Left ventricle myocardium inferior (tissue), 1 donor: ENCODE results near the gene UXS1. TPM values are rescaled to one million over a fixed set of nuclear protein-coding genes. Genes with fewer than 3 reads are reported as not detected.
"Not testable (repeated sequence)": the region's sequence is repeated elsewhere in the genome, so short reads cannot be mapped to it uniquely, and the experiment has no call there.

Source experiments
- DNase-seq: peaks from one replicate; pipeline ENCODE4 v3.0.0-alpha.2; 2020
- H3K27ac ChIP-seq: fragments of 200-600 bp; replicated peaks from 2 replicates; pipeline ENCODE4 v1.8.0; 2021
- H3K27me3 ChIP-seq: fragments of 200-600 bp; 2 replicates; pipeline ENCODE4 v1.8.0; 2021; ENCODE audit warnings: low read depth
- H3K36me3 ChIP-seq: fragments of 200-600 bp; 2 replicates; pipeline ENCODE4 v1.8.0; 2021
- H3K4me1 ChIP-seq: fragments of 200-600 bp; 2 replicates; pipeline ENCODE4 v1.8.0; 2021
- H3K4me3 ChIP-seq: fragments of 200-600 bp; 2 replicates; pipeline ENCODE4 v1.8.0; 2021; ENCODE audit warnings: mild to moderate bottlenecking, moderate library complexity
- H3K9me3 ChIP-seq: fragments of 200-600 bp; replicated peaks from 2 replicates; pipeline ENCODE4 v1.8.0; 2021
- CTCF ChIP-seq: fragments of 200-600 bp; IDR thresholded peaks from 2 replicates; pipeline ENCODE4 v1.8.0; 2021; ENCODE audit warnings: antibody characterized with exemption, mild to moderate bottlenecking, borderline replicate concordance
- intact Hi-C: fragments of 100-400 bp; cut with micrococcal nuclease; formaldehyde crosslinking; loops from one replicate; pipeline ENCODE4 v1.11.0; 2022
- total RNA-seq: library from RNA; stranded (reverse); fragmentation: NEBNext Ultra II Directional; extraction: Animal tissue kit (Norgen Biotek cat#: 25700); gene quantifications from one replicate; pipeline ENCODE4 v1.2.1, GENCODE V29; 2021
- donor health status: DM: no; HTN: yes; CAD: no; lungs with severe emphysema.

Gene UXS1
- total RNA-seq, 1 donor from 2014 or later: 26.7 TPM

GRCh38 chr2:106140913-106141312 lies 53.2 kb downstream of the UXS1 start:
- intact Hi-C loops: no loop called here
- TF ChIP-seq CTCF: no peak
- Histone ChIP-seq H3K27ac (no peak overlapping the region), H3K4me3 (no peak overlapping the region), H3K36me3 (peaks cover 7% of the 10 kb centered on the region), H3K9me3 (no peaks in the 10 kb centered on the region), H3K27me3 (no peaks in the 10 kb centered on the region), H3K4me1 (peaks cover 30% of the 10 kb centered on the region)
- no peak for DNase-seq

GRCh38 chr2:106140113-106140512 lies 54.0 kb downstream of the UXS1 start:
- Histone ChIP-seq H3K27me3 (no peaks in the 10 kb centered on the region), H3K4me1 (peaks cover 30% of the 10 kb centered on the region), H3K36me3 (peaks cover 5% of the 10 kb centered on the region), H3K9me3 (no peaks in the 10 kb centered on the region), H3K27ac (no peak overlapping the region), H3K4me3 (no peak overlapping the region)
- TF ChIP-seq CTCF: no peak
- DNase-seq: no peak
- intact Hi-C loops: no loop called here

- DNase-seq: no peak
- Histone ChIP-seq H3K27me3 (no peaks in the 10 kb centered on the region), H3K36me3 (no peaks in the 10 kb centered on the region), H3K27ac (peak overlapping the region; percentile 70), H3K9me3 (no peaks in the 10 kb centered on the region), H3K4me1 (peaks cover 30% of the 10 kb centered on the region), H3K4me3 (no peak overlapping the region)
- intact Hi-C loops: no loop called here
- TF ChIP-seq CTCF: no peak
These were observed 54.7 kb downstream of the UXS1 start for GRCh38 chr2:106139238-106139935.

- Histone ChIP-seq H3K27ac (peak overlapping the region; percentile 70), H3K27me3 (no peaks in the 10 kb centered on the region), H3K4me1 (peaks cover 24% of the 10 kb centered on the region), H3K9me3 (no peaks in the 10 kb centered on the region), H3K36me3 (no peaks in the 10 kb centered on the region), H3K4me3 (peak overlapping the region; percentile 12)
- no peak for TF ChIP-seq CTCF
- intact Hi-C loops: no loop called here
- no peak for DNase-seq
These were observed 55.4 kb downstream of the UXS1 start for GRCh38 chr2:106138543-106139237.

- Histone ChIP-seq H3K9me3 (no peaks in the 10 kb centered on the region), H3K4me1 (peaks cover 20% of the 10 kb centered on the region), H3K4me3 (peak overlapping the region; percentile 12), H3K27me3 (no peaks in the 10 kb centered on the region), H3K27ac (peak overlapping the region; percentile 70), H3K36me3 (no peaks in the 10 kb centered on the region)
- TF ChIP-seq CTCF: no peak
- intact Hi-C loops: no loop called here
- DNase-seq: no peak
These were observed 56.2 kb downstream of the UXS1 start for GRCh38 chr2:106137731-106138521.

GRCh38 chr2:106131192-106131591 lies 62.9 kb downstream of the UXS1 start:
- DNase-seq, intact Hi-C loops, H3K4me1 ChIP-seq, H3K27me3 ChIP-seq, H3K27ac ChIP-seq, H3K9me3 ChIP-seq: not testable (repeated sequence)
- Histone ChIP-seq H3K4me3 (peak overlapping the region; percentile 23), H3K36me3 (peaks cover 15% of the 10 kb centered on the region)
